ENCODE measurements around the gene PDXDC1.
"Not testable (repeated sequence)": the region's sequence is repeated elsewhere in the genome, so short reads cannot be mapped to it uniquely, and the experiment has no call there.

Gene PDXDC1

DNA sequence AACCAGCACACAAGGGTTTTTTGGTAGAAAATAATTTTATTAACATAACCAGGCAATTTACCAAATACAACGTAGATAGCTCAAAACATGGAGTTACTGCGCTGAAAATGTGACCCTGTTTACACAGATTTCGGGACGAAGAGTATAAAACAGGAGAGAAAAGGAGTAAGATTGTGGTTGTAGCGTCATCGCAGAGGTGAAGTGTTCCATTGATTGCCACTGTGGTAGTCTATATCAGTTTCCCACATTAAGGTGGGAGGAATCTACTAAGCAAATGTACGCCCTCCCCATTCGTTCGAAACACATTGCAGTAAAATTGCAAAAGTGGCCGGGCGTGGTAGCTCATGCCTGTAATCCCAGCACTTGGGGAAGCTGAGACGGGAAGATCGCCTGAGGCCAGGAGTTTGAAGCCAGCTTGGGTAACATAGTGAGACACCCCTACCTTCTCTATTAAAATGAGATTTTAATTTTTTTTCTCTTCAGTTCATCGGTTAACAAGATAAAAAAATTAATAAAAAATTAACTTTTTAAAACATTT is 972 bp upstream of the PDXDC1 start:
- DNase-seq: not testable (repeated sequence)

DNA sequence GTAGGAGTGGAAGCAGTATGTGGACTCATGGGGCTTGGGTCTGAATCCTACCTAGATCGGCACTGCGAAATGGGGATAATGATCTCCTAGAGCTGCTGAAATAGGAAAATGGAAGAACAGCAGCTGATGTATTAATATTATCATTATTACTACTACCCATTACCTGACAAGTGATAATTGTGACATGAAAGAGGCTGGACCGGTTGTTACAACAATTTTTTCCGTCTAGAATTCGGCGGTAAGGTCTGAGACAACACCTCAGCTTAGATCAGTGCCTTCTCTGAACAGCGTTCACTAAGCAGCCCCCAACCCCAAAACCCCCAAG is 533 bp upstream of the PDXDC1 start:
- not testable (repeated sequence) for DNase-seq

DNA sequence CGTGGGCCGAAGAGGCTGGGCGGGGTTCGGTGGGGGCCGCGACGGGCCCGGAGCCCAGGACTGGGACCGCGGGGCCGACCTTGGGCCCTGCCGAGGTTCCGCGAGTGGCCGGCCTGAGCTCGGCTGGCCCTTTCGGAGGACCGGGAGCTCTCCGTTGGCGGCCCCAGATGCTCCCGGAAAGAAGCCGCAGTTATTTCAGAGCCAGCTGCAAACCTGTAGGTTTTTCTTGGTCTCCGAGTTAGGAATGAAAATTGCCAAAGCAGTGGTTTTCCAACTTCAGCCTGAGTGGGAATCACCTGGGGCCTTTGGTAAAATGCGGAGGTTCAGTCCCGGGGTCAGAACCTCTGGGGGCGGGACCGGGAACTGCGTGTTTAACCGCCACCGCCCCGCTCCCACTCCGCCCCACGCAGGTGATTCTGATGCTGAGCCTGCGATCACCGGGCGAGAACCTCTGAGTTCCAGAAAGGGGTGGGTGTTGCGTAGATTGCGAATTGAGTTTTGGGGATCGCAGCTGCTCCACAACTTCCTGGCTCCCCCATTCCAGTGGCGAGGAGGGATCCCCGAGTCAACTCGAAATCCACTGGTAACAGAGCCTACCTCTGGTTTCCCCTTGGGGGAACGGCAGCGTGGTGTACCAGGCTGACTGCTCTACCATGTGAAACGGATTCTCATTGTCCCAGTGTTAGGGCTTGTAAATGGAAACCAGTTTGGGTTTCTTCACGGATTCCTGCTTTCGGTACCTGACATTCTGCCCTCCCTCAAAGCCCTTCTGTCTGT is 780 bp downstream of the PDXDC1 start:
- DNase-seq: peak; percentile 71

DNA sequence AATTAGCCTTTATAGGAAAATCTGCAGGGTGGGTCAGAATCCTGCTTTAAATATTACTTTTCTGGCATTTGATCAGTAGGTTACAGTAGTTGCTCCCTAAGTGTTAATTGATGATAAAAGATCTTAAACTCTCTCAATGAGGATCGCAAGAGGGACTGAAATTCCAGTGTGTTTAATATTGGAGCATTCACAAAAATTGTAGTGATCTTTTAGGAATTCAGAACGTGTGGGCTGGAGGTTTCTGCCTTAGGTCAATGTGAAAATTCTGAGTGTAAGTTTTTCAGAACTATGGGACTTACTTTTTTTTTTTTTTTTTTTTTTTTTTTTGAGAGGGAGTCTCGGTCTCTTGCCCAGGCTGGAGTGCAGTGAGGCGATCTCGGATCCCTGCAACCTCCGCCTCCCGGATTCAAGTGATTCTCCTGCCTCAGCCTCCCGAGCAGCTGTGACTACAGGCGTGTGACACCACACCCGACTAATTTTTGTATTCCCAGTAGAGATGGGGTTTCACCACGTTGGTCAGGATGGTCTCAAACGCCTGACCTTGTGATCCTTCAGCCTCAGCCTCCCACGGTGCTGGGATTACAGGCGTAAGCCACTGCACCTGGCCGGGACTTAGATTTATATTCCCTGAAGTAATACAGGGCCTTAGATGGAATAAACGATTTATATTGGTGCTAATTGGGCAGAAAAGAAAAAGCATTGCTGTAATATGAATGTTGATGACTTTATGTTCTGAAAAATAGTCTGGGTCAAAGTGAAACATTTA is 2.3 kb downstream of the PDXDC1 start:
- not testable (repeated sequence) for DNase-seq

DNA sequence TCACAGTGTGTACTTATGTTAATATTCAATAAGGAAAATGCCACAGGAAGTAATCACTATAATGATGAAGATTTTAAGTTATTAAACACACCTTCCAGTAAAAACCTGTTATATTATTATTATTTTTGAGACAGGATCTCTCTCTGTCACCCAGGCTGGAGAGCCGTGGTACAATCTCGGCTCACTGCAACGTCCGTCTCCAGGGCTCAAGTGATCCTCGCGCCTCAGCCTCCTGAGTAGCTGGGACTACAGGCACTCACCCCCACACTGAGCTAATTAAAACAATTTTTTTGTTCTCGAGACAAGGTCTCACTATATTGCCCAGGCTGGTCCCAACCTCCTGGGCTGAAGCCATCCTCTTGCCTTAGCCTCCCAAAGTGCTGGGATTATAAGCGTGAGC is 3.5 kb downstream of the PDXDC1 start:
- not testable (repeated sequence) for DNase-seq

GRCh38 chr16:14978908-14979307 is 4.1 kb downstream of the PDXDC1 start:
- not testable (repeated sequence) for DNase-seq

GRCh38 chr16:14981234-14981633 is 6.4 kb downstream of the PDXDC1 start:
- not testable (repeated sequence) for DNase-seq

DNA sequence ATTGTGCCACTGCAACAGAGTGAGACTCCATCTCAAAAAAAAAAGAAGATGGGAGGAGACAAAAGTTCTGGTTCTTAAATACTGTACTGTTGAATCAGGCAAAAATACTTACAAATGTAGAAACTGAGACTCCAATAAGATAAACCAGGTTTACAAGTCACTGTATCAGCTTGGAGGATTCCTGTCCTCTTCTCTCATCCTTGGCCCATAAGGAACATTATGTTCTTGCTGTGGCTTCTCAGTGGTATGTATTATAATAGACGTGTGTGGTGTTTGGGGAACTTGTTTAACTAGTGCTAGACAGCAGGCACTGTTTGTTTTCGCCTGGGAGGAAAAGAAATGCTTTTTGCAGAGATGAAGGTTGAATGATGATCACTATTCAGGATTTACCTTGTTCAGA is 7.7 kb downstream of the PDXDC1 start:
- not testable (repeated sequence) for DNase-seq

GRCh38 chr16:14988092-14988491 is 13.3 kb downstream of the PDXDC1 start:
- DNase-seq: not testable (repeated sequence)

GRCh38 chr16:14988661-14989191 is 13.9 kb downstream of the PDXDC1 start:
- not testable (repeated sequence) for DNase-seq

GRCh38 chr16:14989291-14990281 is 14.8 kb downstream of the PDXDC1 start:
- not testable (repeated sequence) for DNase-seq

GRCh38 chr16:14993277-14994151 is 18.7 kb downstream of the PDXDC1 start:
- DNase-seq: not testable (repeated sequence)

GRCh38 chr16:14996702-14997101 is 21.9 kb downstream of the PDXDC1 start:
- DNase-seq: not testable (repeated sequence)

DNA sequence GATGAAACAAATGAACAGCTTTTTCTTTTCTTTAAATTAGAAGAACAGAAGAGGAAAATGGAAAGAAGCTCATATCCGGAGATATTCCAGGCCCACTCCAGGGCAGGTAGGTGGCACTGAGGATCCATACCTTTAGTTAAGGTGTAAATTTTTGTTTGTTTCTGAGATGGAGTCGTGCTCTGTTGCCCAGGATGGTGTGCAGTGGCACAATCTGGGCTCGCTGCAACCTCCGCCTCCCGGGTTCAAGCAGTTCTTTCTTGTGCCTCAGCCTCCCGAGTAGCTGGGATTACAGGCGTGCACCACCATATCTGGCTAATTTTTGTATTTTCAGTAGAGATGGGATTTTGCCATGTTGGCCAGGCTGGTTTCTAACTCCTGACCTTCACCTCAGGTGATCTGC is 23.5 kb downstream of the PDXDC1 start:
- not testable (repeated sequence) for DNase-seq

GRCh38 chr16:14999845-15000244 is 25.0 kb downstream of the PDXDC1 start:
- not testable (repeated sequence) for DNase-seq

- not testable (repeated sequence) for DNase-seq
These were observed 27.6 kb downstream of the PDXDC1 start for GRCh38 chr16:15002448-15002847.

GRCh38 chr16:15005357-15006132 is 30.7 kb downstream of the PDXDC1 start:
- not testable (repeated sequence) for DNase-seq

GRCh38 chr16:15008647-15009046 is 33.8 kb downstream of the PDXDC1 start:
- DNase-seq: not testable (repeated sequence)

DNA sequence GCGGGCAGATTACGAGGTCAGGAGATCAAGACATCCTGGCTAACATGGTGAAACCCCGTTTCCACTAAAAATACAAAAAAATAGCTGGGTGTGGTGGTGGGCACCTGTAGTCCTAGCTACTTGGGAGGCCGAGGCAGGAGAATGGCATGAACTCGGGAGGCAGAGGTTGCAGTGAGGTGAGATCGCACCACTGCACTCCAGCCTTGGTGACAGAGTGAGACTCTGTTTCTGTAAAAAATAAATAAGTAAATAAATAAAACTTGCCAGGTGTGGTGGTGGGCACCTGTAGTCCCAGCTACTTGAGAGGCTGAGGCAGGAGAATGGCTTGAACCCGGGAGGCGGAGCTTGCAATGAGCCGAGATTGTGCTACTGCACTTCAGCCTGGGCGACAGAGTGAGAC is 38.1 kb downstream of the PDXDC1 start:
- not testable (repeated sequence) for DNase-seq

GRCh38 chr16:15015671-15016070 is 40.8 kb downstream of the PDXDC1 start:
- DNase-seq: not testable (repeated sequence)

Data from CD4-positive, alpha-beta T cell treated with Interleukin-17A for 4 hours (primary cell).